T-cell (primary cell): Measurements from ENCODE around the gene TCF7L1. TPM values are rescaled to one million over a fixed set of nuclear protein-coding genes. Genes with fewer than 3 reads are reported as not detected.

ENCODE experiments used
- ATAC-seq, 4 experiments: fragments of 200-7000 bp in 3 of 4; fragments of 150-1000 bp in 1 of 4; cut with Tn5 transposase; replicated peaks in 1 of 4; 1 replicate in 3 of 4; 2 replicates in 1 of 4; pipeline ENCODE4 v1.10.0; 2021; ENCODE audit warnings: moderate library complexity in 3 of 4, mild to moderate bottlenecking in 2 of 4, moderate number of reproducible peaks in 1 of 4
- CTCF ChIA-PET, 2 donors: fragments of 300-600 bp; sonication (Branson Sonifier 250); formaldehyde crosslinking; loops; one replicate each; lab custom pipeline; 2022; ENCODE audit warnings: antibody characterized with exemption in 2 of 2; lab: Charles Lee
- POLR2A ChIA-PET, 2 donors: fragments of 300-600 bp; sonication (Branson Sonifier 250); formaldehyde crosslinking; loops; one replicate each; lab custom pipeline; 2022; ENCODE audit warnings: antibody characterized with exemption in 2 of 2; lab: Charles Lee
- DNase-seq, 35 experiments: peaks; one replicate each; pipeline versions ENCODE4 v3.0.0 to v3.0.0-alpha.2; 2013 to 2023
- H3K27ac ChIP-seq: one replicate; pipeline ENCODE4 v1.5.1; 2013; ENCODE audit warnings: low read length
- H3K27me3 ChIP-seq, 2 experiments: replicated peaks in 1 of 2; 1 replicate in 1 of 2; 2 replicates in 1 of 2; pipeline versions ENCODE4 v1.6.1 to v1.7.0; 2013; ENCODE audit warnings: low read length in 1 of 2, mixed read lengths in 1 of 2; ENCODE audit not compliant: control insufficient read depth in 2 of 2, insufficient read depth in 2 of 2; ENCODE audit errors: extremely low read depth in 1 of 2
- H3K36me3 ChIP-seq, 2 donors: 1 replicate in 1 of 2; 2 replicates in 1 of 2; pipeline versions ENCODE4 v1.6.1 to v1.7.0; 2013; ENCODE audit warnings: low read length in 1 of 2; ENCODE audit not compliant: control insufficient read depth in 2 of 2, insufficient read depth in 1 of 2; ENCODE audit errors: extremely low read depth in 1 of 2
- H3K4me1 ChIP-seq, 2 experiments: 1 replicate in 1 of 2; 2 replicates in 1 of 2; pipeline versions ENCODE4 v1.6.1 to v1.7.0; 2013; ENCODE audit warnings: low read length in 2 of 2, mixed read lengths in 1 of 2; ENCODE audit not compliant: insufficient read depth in 2 of 2, control insufficient read depth in 1 of 2; ENCODE audit errors: extremely low read depth in 1 of 2
- H3K4me3 ChIP-seq, 2 donors: 1 replicate in 1 of 2; 2 replicates in 1 of 2; pipeline versions ENCODE4 v1.5.1 to v1.7.0; 2013; ENCODE audit warnings: mild to moderate bottlenecking in 2 of 2, low read length in 1 of 2, moderate library complexity in 1 of 2; ENCODE audit not compliant: control insufficient read depth in 1 of 2; ENCODE audit errors: extremely low read depth in 1 of 2
- H3K9me3 ChIP-seq: 2 replicates; pipeline ENCODE4 v1.7.0; 2013
- H3K27ac Mint-ChIP-seq, 2 donors: one replicate each; pipeline ENCODE4 v1.8.0; 2020 to 2021; ENCODE audit warnings: mild to moderate bottlenecking in 2 of 2, mixed read lengths in 2 of 2
- H3K27me3 Mint-ChIP-seq, 2 donors: one replicate each; pipeline ENCODE4 v1.8.0; 2021 to 2022; ENCODE audit warnings: mixed read lengths in 2 of 2
- H3K36me3 Mint-ChIP-seq: one replicate; pipeline ENCODE4 v1.8.0; 2021; ENCODE audit warnings: mixed read lengths
- H3K4me1 Mint-ChIP-seq, 3 donors: one replicate each; pipeline ENCODE4 v1.8.0; 2020 to 2022; ENCODE audit warnings: mixed read lengths in 3 of 3, mild to moderate bottlenecking in 1 of 3
- H3K4me3 Mint-ChIP-seq, 3 donors: one replicate each; pipeline ENCODE4 v1.8.0; 2020 to 2022; ENCODE audit warnings: mild to moderate bottlenecking in 3 of 3, mixed read lengths in 3 of 3, moderate library complexity in 3 of 3
- H3K9me3 Mint-ChIP-seq, 3 donors: one replicate each; pipeline ENCODE4 v1.8.0; 2020 to 2022; ENCODE audit warnings: mixed read lengths in 3 of 3
- WGBS: methylation state at CpG from one replicate; pipeline ENCODE4 v1.1.5; 2013; ENCODE audit warnings: missing lambda C conversion rate; ENCODE audit not compliant: insufficient coverage; 5-methylcytosine and 5-hydroxymethylcytosine counted together
- total RNA-seq, 35 experiments: library from RNA in 6 of 35; stranded (reverse) in 6 of 35; fragments of 120-200 nt in 1 of 35; gene quantifications; one replicate each; pipeline versions ENCODE4 v1.2.1 to v1.2.4 and lab custom pipeline; 2013 to 2026

The TCF7L1 gene
- total RNA-seq: under 1 TPM in 3 of 5 donors, not detected in 2; 0.07 to 0.16 (median 0.15) TPM
- not detected for total RNA-seq (2013)
- total RNA-seq (lab: John Stamatoyannopoulos, UW): 0 to 0.21 (median 0.05) reads per million in 29 experiments

GRCh38 chr2:85132834-85133637 is at the start of gene TCF7L1:
TSS of gene TCF7L1 (plus strand) at chr2:85133392. CDS start at chr2:85133685, 293 bp downstream.
- WGBS: 1% methylated on average over 76 of the region's 91 CpGs
- CTCF ChIA-PET: no interaction called here
- Histone ChIP-seq H3K27me3 (peaks cover 13 to 51% of the 10 kb centered on the region in 2 experiments), H3K4me1 (peaks cover 3 to 24% of the 10 kb centered on the region in 2 experiments), H3K4me3 (peak within 1 kb of the TSS; percentile 21 to 59), H3K36me3 (no peaks in the 10 kb centered on the region), H3K27ac (no peak within 1 kb of the TSS), H3K9me3 (no peaks in the 10 kb centered on the region)
- Mint-ChIP-seq H3K36me3 (no peaks in the 10 kb centered on the region), H3K4me3 (peak within 1 kb of the TSS; percentile 65 to 78 (median 67)), H3K4me1 (peaks cover 0 to 13% (median 11%) of the 10 kb centered on the region in 3 donors), H3K9me3 (no peaks in the 10 kb centered on the region), H3K27me3 (peaks cover 49% of the 10 kb centered on the region in 2 donors), H3K27ac (no peak within 1 kb of the TSS)
- POLR2A ChIA-PET: no interaction called here
- DNase-seq (peak in 15 of 35 experiments; percentile 2 to 29 (median 13)), ATAC-seq (peak; percentile 46 to 64 (median 54))

- Histone ChIP-seq H3K4me1 (no peaks in the 10 kb centered on the region), H3K27ac (no peak overlapping the region), H3K4me3 (no peak overlapping the region), H3K36me3 (no peaks in the 10 kb centered on the region), H3K9me3 (peaks cover 7% of the 10 kb centered on the region), H3K27me3 (peaks cover 2 to 14% of the 10 kb centered on the region in 2 experiments)
- peaks cover 8 to 13% (median 10%) of the 10 kb centered on the region in 3 donors for H3K9me3 Mint-ChIP-seq
- H3K27me3 Mint-ChIP-seq: peaks cover 20 to 22% of the 10 kb centered on the region in 2 donors
- ATAC-seq (no peak), DNase-seq (no peak)
- no peaks in the 10 kb centered on the region for H3K4me1 Mint-ChIP-seq
- H3K4me3 Mint-ChIP-seq: no peak overlapping the region
- no peak overlapping the region for H3K27ac Mint-ChIP-seq
- no peaks in the 10 kb centered on the region for H3K36me3 Mint-ChIP-seq
- ChIA-PET POLR2A (no interaction called here), CTCF (interaction anchor here in 1 of 2 donors (0.6 kb wide), 1 partner anchor 846 kb away, joined by 3 read pairs; no protein-coding TSS in a partner anchor)
- no CpG with 5 or more reads among the region's 3 CpGs for WGBS
Measured at GRCh38 chr2:85085563-85085962, 47.6 kb upstream of the TCF7L1 start.

DNA sequence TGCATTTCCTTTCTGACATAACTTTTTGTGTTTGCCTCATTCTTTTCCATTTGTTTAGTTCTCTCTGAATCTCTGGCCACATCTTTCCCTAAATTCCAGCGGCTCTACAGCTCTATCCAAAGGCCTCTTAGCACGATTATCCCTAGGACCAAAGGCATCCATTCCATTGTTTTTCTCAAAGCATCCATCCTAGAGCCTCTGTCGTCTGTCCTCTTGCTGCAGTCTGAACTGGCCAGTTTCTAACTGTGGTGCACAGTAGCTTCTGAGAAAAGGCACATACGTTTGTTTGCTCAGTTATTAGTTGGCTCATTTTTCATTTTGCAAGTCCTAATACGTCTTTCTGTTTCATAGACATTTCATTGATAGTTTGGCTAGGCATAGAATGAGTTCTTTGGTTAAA is 45.7 kb upstream of the TCF7L1 start:
- DNase-seq: no peak
- Mint-ChIP-seq H3K27ac (no peak overlapping the region), H3K4me3 (no peak overlapping the region), H3K9me3 (peaks cover 2 to 6% (median 4%) of the 10 kb centered on the region in 3 donors), H3K4me1 (no peaks in the 10 kb centered on the region), H3K27me3 (peaks cover 9 to 20% of the 10 kb centered on the region in 2 donors), H3K36me3 (no peaks in the 10 kb centered on the region)
- CTCF ChIA-PET: no interaction called here
- Histone ChIP-seq H3K36me3 (no peaks in the 10 kb centered on the region), H3K27ac (no peak overlapping the region), H3K4me3 (no peak overlapping the region), H3K4me1 (no peaks in the 10 kb centered on the region), H3K27me3 (peaks cover 2 to 14% of the 10 kb centered on the region in 2 experiments), H3K9me3 (peaks cover 2% of the 10 kb centered on the region)
- WGBS: 79% methylated on average over 5 of the region's 5 CpGs
- ATAC-seq: no peak
- POLR2A ChIA-PET: no interaction called here

- no peaks in the 10 kb centered on the region for H3K9me3 ChIP-seq
- no peaks in the 10 kb centered on the region for H3K4me1 Mint-ChIP-seq
- no peaks in the 10 kb centered on the region for H3K9me3 Mint-ChIP-seq
- DNase-seq (no peak), ATAC-seq (no peak)
- no peaks in the 10 kb centered on the region for H3K36me3 Mint-ChIP-seq
- no peak overlapping the region for H3K27ac ChIP-seq
- peaks cover 0 to 12% of the 10 kb centered on the region in 2 donors for H3K27me3 Mint-ChIP-seq
- H3K4me3 Mint-ChIP-seq: no peak overlapping the region
- ChIA-PET CTCF (no interaction called here), POLR2A (no interaction called here)
- peaks cover 2 to 14% of the 10 kb centered on the region in 2 experiments for H3K27me3 ChIP-seq
- WGBS: 50% methylated on average over 2 of the region's 2 CpGs
- H3K4me1 ChIP-seq: no peaks in the 10 kb centered on the region
- no peak overlapping the region for H3K4me3 ChIP-seq
- H3K27ac Mint-ChIP-seq: no peak overlapping the region
- no peaks in the 10 kb centered on the region for H3K36me3 ChIP-seq
Measured at GRCh38 chr2:85088921-85089320, 44.3 kb upstream of the TCF7L1 start.

DNA sequence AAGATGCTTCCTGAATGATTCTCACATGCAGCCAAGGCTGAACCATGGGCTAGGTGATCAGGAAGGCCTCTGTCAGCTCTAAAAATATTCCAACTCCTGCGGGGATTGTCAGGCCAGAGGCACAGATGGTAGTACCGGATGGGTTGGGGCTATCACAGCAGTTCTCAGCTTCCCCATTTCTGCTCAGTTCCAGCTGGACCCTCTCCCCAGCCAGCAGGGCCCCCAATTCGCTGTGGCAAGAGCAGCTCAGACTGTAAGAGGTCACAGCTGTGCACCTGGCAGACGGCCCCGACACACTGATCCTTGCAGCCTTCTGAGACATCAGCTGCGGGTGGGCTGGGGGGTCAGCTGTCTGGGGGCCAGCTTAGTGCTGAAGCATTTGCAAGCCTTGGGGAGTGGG is 43.6 kb upstream of the TCF7L1 start:
- no peak for DNase-seq
- Mint-ChIP-seq H3K9me3 (no peaks in the 10 kb centered on the region), H3K27ac (no peak overlapping the region), H3K27me3 (peaks cover 0 to 9% of the 10 kb centered on the region in 2 donors), H3K36me3 (no peaks in the 10 kb centered on the region), H3K4me1 (no peaks in the 10 kb centered on the region), H3K4me3 (no peak overlapping the region)
- WGBS: 69% methylated on average over 3 of the region's 6 CpGs
- Histone ChIP-seq H3K27me3 (peaks cover 2 to 14% of the 10 kb centered on the region in 2 experiments), H3K4me3 (no peak overlapping the region), H3K4me1 (no peaks in the 10 kb centered on the region), H3K36me3 (no peaks in the 10 kb centered on the region), H3K27ac (no peak overlapping the region), H3K9me3 (no peaks in the 10 kb centered on the region)
- no peak for ATAC-seq
- POLR2A ChIA-PET: no interaction called here
- CTCF ChIA-PET: no interaction called here

DNA sequence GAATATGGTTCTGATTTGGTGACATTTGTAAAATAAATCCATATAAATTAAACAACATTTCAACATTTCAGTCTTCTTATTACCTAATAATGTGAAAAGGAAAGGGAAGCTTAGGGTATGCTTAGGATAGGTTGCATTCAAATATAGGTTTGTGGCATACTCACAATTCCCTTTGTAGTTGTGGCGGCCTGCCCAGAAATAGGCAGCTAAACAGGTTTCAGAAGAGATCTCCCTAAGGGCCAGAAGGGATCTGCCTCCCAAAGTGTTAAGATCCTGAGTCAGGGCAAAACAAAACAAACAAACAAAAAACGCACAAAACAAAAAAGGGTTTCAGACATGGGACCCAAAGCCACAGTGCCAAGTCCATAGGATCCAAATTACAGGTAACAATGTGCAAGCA is 41.4 kb upstream of the TCF7L1 start:
- H3K27me3 Mint-ChIP-seq: peaks cover 6 to 9% of the 10 kb centered on the region in 2 donors
- CTCF ChIA-PET: no interaction called here

More for the DNA sequence above, 41.4 kb upstream of the TCF7L1 start:
- no peaks in the 10 kb centered on the region for H3K36me3 Mint-ChIP-seq
- POLR2A ChIA-PET: interaction anchor here in 1 of 2 donors (0.6 kb wide), 1 partner anchor 60 kb away, joined by 4 read pairs; no protein-coding TSS in a partner anchor
- Histone ChIP-seq H3K4me3 (no peak overlapping the region), H3K4me1 (no peaks in the 10 kb centered on the region), H3K27ac (no peak overlapping the region), H3K36me3 (no peaks in the 10 kb centered on the region), H3K27me3 (peaks cover 0 to 19% of the 10 kb centered on the region in 2 experiments), H3K9me3 (no peaks in the 10 kb centered on the region)
- DNase-seq: no peak
- no CpG with 5 or more reads among the region's 2 CpGs for WGBS
- no peak overlapping the region for H3K27ac Mint-ChIP-seq
- no peaks in the 10 kb centered on the region for H3K4me1 Mint-ChIP-seq
- no peaks in the 10 kb centered on the region for H3K9me3 Mint-ChIP-seq
- H3K4me3 Mint-ChIP-seq: no peak overlapping the region
- ATAC-seq: no peak
